Breast epithelium (tissue), 3 donors: ENCODE data around the gene UCK1.

Source experiments
- CTCF ChIP-seq, 3 donors: fragments of 450-650 bp; IDR thresholded peaks; one replicate each; pipeline ENCODE4 v1.5.1; 2016 to 2017; ENCODE audit warnings: antibody characterized with exemption in 3 of 3, mild to moderate bottlenecking in 3 of 3, moderate library complexity in 3 of 3
- POLR2A ChIP-seq: fragments of 450-650 bp; IDR thresholded peaks from one replicate; pipeline ENCODE4 v1.6.1; 2016; ENCODE audit warnings: antibody characterized with exemption, mild to moderate bottlenecking, moderate library complexity

- TF ChIP-seq CTCF (IDR thresholded peaks at IDR 0.05) (no peak), POLR2A (no peak)
Measured at GRCh38 chr9:131523451-131524435, 7.3 kb downstream of the UCK1 start.
